ENCODE results near the gene KRTAP2-4.
"Not testable (repeated sequence)": the region's sequence is repeated elsewhere in the genome, so short reads cannot be mapped to it uniquely, and the experiment has no call there.

Gene KRTAP2-4

GRCh38 chr17:41064301-41064700, 1.4 kb downstream of the KRTAP2-4 start:
- no peak for DNase-seq
- H3K27me3 ChIP-seq = no peaks in the 10 kb centered on the region; the same call in 1 of the 2 replicates
- H3K4me3 ChIP-seq (ENCODE audit: low read depth, low read length) = no peak overlapping the region
- TF ChIP-seq CTCF (IDR thresholded peaks at IDR 0.05; ENCODE audit: low read depth, low read length) = no peak
- H3K4me1 ChIP-seq = no peaks in the 10 kb centered on the region
- no peaks in the 10 kb centered on the region for H3K9me3 ChIP-seq
- H3K36me3 ChIP-seq = no peaks in the 10 kb centered on the region

GRCh38 chr17:41063449-41063848, 2.2 kb downstream of the KRTAP2-4 start:
- no peaks in the 10 kb centered on the region for H3K9me3 ChIP-seq
- H3K4me1 ChIP-seq = no peaks in the 10 kb centered on the region
- H3K27me3 ChIP-seq = no peaks in the 10 kb centered on the region; the same call in 1 of the 2 replicates
- DNase-seq = no peak
- no peak overlapping the region for H3K4me3 ChIP-seq (ENCODE audit: low read depth, low read length)
- H3K36me3 ChIP-seq = no peaks in the 10 kb centered on the region
- no peak for TF ChIP-seq CTCF (IDR thresholded peaks at IDR 0.05; ENCODE audit: low read depth, low read length)

GRCh38 chr17:41061964-41062363, 3.7 kb downstream of the KRTAP2-4 start:
- Histone ChIP-seq H3K9me3 (no peaks in the 10 kb centered on the region), H3K4me3 (ENCODE audit: low read depth, low read length) (no peak overlapping the region), H3K36me3 (no peaks in the 10 kb centered on the region), H3K27me3 (no peaks in the 10 kb centered on the region; the same call in 1 of the 2 replicates), H3K4me1 (no peaks in the 10 kb centered on the region)
- TF ChIP-seq CTCF (IDR thresholded peaks at IDR 0.05; ENCODE audit: low read depth, low read length) = no peak
- no peak for DNase-seq

- TF ChIP-seq CTCF (IDR thresholded peaks at IDR 0.05; ENCODE audit: low read depth, low read length) = no peak
- no peak within 1 kb of the TSS for H3K4me3 ChIP-seq (ENCODE audit: low read depth, low read length)
- no peaks in the 10 kb centered on the region for H3K9me3 ChIP-seq
- DNase-seq = no peak
- no peaks in the 10 kb centered on the region for H3K4me1 ChIP-seq
- H3K36me3 ChIP-seq = no peaks in the 10 kb centered on the region
- H3K27me3 ChIP-seq = no peaks in the 10 kb centered on the region; the same call in 1 of the 2 replicates
Measured at GRCh38 chr17:41060052-41060604, 5.6 kb downstream of the KRTAP2-4 start, which contains the start of gene KRTAP2-3. Gene KRTAP2-3, minus strand, starts transcription at chr17:41060114. Its CDS starts 64 bp downstream, at chr17:41060050.

- H3K36me3 ChIP-seq; DNase-seq; H3K27me3 ChIP-seq; H3K4me3 ChIP-seq (ENCODE audit: low read depth, low read length); H3K9me3 ChIP-seq; H3K4me1 ChIP-seq: not testable (repeated sequence)
Measured at GRCh38 chr17:41059276-41060051, 6.2 kb downstream of the KRTAP2-4 start.

- no peak for DNase-seq
- no peak for TF ChIP-seq CTCF (IDR thresholded peaks at IDR 0.05; ENCODE audit: low read depth, low read length)
- H3K27me3 ChIP-seq = no peaks in the 10 kb centered on the region
- no peaks in the 10 kb centered on the region for H3K4me1 ChIP-seq
- no peak overlapping the region for H3K4me3 ChIP-seq (ENCODE audit: low read depth, low read length)
- H3K36me3 ChIP-seq = no peaks in the 10 kb centered on the region
- H3K9me3 ChIP-seq = no peaks in the 10 kb centered on the region
Measured at GRCh38 chr17:41058741-41059140, 6.9 kb downstream of the KRTAP2-4 start.
